IMR-90 (cell line): ENCODE results near the gene CGNL1. TPM values are rescaled to one million over a fixed set of nuclear protein-coding genes. Genes with fewer than 3 reads are reported as not detected.
A peak's percentile ranks its signal among the peaks of the same experiment; 100 is the strongest.

ENCODE experiments used
- ATAC-seq: fragments of 200-7000 bp; cut with Tn5 transposase; 2 replicates; pipeline ENCODE4 v1.9.1; 2020; ENCODE audit warnings: low read depth, mild to moderate bottlenecking, moderate library complexity
- BruUV-seq: library from RNA; stranded (reverse); fragments of 400-500 nt; replicated peaks from 2 replicates; lab custom pipeline; 2021; lab: Mats Ljungman, UMichigan
- CTCF ChIA-PET: fragments of 300-600 bp; formaldehyde crosslinking; extraction: SDS; loops from one replicate; lab custom pipeline; 2021; ENCODE audit warnings: antibody characterized with exemption; lab: Yijun Ruan, JAX
- POLR2A ChIA-PET: fragments of 300-600 bp; sonication (Branson Sonifier 250); formaldehyde crosslinking; loops from one replicate; lab custom pipeline; 2022; ENCODE audit warnings: antibody characterized with exemption; ENCODE audit not compliant: unreplicated experiment; lab: Charles Lee
- DNase-seq: peaks from one replicate; pipeline ENCODE4 v3.0.0; 2013
- H2AFZ ChIP-seq: replicated peaks from 2 replicates; pipeline ENCODE3; 2013; ENCODE audit warnings: low read length, mild to moderate bottlenecking; ENCODE audit not compliant: poor library complexity
- H2AK5ac ChIP-seq: 2 replicates; pipeline ENCODE4 v1.6.1; 2013; ENCODE audit warnings: low read depth, low read length, inconsistent platforms
- H2AK9ac ChIP-seq: replicated peaks from 2 replicates; pipeline ENCODE3; 2013; ENCODE audit warnings: mild to moderate bottlenecking, low read depth, low read length, moderate library complexity; ENCODE audit not compliant: poor library complexity
- H2BK120ac ChIP-seq: 2 replicates; pipeline ENCODE4 v1.6.1; 2013; ENCODE audit warnings: low read depth, low read length, inconsistent platforms
- H2BK15ac ChIP-seq: 3 replicates; pipeline ENCODE4 v1.6.1; 2013; ENCODE audit warnings: low read depth, low read length, inconsistent platforms
- H2BK20ac ChIP-seq: 2 replicates; pipeline ENCODE4 v1.6.1; 2013; ENCODE audit warnings: low read depth, mild to moderate bottlenecking, inconsistent platforms, low read length, moderate library complexity
- H2BK5ac ChIP-seq: 2 replicates; pipeline ENCODE4 v1.6.1; 2013; ENCODE audit warnings: mild to moderate bottlenecking, low read depth, low read length, inconsistent platforms; ENCODE audit not compliant: poor library complexity, severe bottlenecking
- H3K14ac ChIP-seq: replicated peaks from 2 replicates; pipeline ENCODE4 v1.6.1; 2013; ENCODE audit warnings: low read depth, low read length, inconsistent platforms
- H3K18ac ChIP-seq: 2 replicates; pipeline ENCODE4 v1.6.1; 2013; ENCODE audit warnings: low read depth, low read length, control low read depth
- H3K23ac ChIP-seq: 2 replicates; pipeline ENCODE4 v1.6.1; 2013; ENCODE audit warnings: low read depth, low read length, inconsistent platforms
- H3K27ac ChIP-seq: 2 replicates; pipeline ENCODE4 v1.5.1; 2013; ENCODE audit warnings: mild to moderate bottlenecking, control low read depth, low read length; ENCODE audit not compliant: insufficient read depth
- H3K27me3 ChIP-seq: 2 replicates; pipeline ENCODE4 v1.6.1; 2013; ENCODE audit warnings: low read length; ENCODE audit not compliant: control insufficient read depth, insufficient read depth
- H3K36me3 ChIP-seq: 2 replicates; pipeline ENCODE4 v1.6.1; 2013; ENCODE audit warnings: low read length, mixed read lengths; ENCODE audit not compliant: control insufficient read depth, insufficient read depth
- H3K4ac ChIP-seq: 2 replicates; pipeline ENCODE4 v1.6.1; 2013; ENCODE audit warnings: low read depth, low read length, inconsistent platforms
- H3K4me1 ChIP-seq: 2 replicates; pipeline ENCODE4 v1.6.1; 2013; ENCODE audit warnings: low read length, mixed read lengths; ENCODE audit not compliant: control insufficient read depth, insufficient read depth
- H3K4me2 ChIP-seq: 2 replicates; pipeline ENCODE4 v1.6.1; 2013; ENCODE audit warnings: low read depth, mild to moderate bottlenecking, control low read depth, low read length, moderate library complexity
- H3K4me3 ChIP-seq: 2 replicates; pipeline ENCODE4 v1.5.1; 2013; ENCODE audit warnings: low read depth, mild to moderate bottlenecking, control low read depth, low read length, moderate library complexity; ENCODE audit not compliant: insufficient read depth
- H3K56ac ChIP-seq: 2 replicates; pipeline ENCODE4 v1.6.1; 2013; ENCODE audit warnings: low read length, inconsistent platforms; ENCODE audit not compliant: insufficient read depth; ENCODE audit errors: extremely low read depth
- H3K79me1 ChIP-seq, 2 experiments: 2 replicates each; pipeline ENCODE4 v1.6.1; 2013; ENCODE audit warnings: low read length in 2 of 2, inconsistent platforms in 1 of 2, low read depth in 1 of 2
- H3K9ac ChIP-seq: 2 replicates; pipeline ENCODE4 v1.6.1; 2013; ENCODE audit warnings: low read depth, low read length, control low read depth
- H3K9me1 ChIP-seq: 2 replicates; pipeline ENCODE4 v1.6.1; 2013; ENCODE audit warnings: low read length, inconsistent platforms; ENCODE audit not compliant: insufficient read depth
- H3K9me3 ChIP-seq: 2 replicates; pipeline ENCODE4 v1.6.1; 2013; ENCODE audit warnings: low read length; ENCODE audit not compliant: control insufficient read depth, insufficient read depth
- H4K20me1 ChIP-seq: 2 replicates; pipeline ENCODE4 v1.6.1; 2013; ENCODE audit warnings: low read length, inconsistent platforms; ENCODE audit not compliant: insufficient read depth
- H4K5ac ChIP-seq: 2 replicates; pipeline ENCODE4 v1.6.1; 2013; ENCODE audit warnings: mild to moderate bottlenecking, low read depth, low read length, control low read depth
- H4K8ac ChIP-seq, 2 experiments: 2 replicates each; pipeline ENCODE4 v1.6.1; 2013; ENCODE audit warnings: low read depth in 2 of 2, low read length in 2 of 2, control low read depth in 1 of 2, inconsistent platforms in 1 of 2
- H4K91ac ChIP-seq: 2 replicates; pipeline ENCODE4 v1.6.1; 2013; ENCODE audit warnings: low read depth, low read length, inconsistent platforms; ENCODE audit not compliant: insufficient read depth
- MAFK ChIP-seq: IDR thresholded peaks from 2 replicates; pipeline ENCODE4 v1.6.1; 2012; ENCODE audit warnings: low read depth, low read length, improper control_type of control experiment
- MAZ ChIP-seq: IDR thresholded peaks from 2 replicates; pipeline ENCODE4 v1.6.1; 2012; ENCODE audit warnings: low read depth, mild to moderate bottlenecking, low read length, improper control_type of control experiment, moderate library complexity, borderline replicate concordance
- WGBS, 2 experiments: methylation state at CpG; one replicate each; pipeline versions ENCODE4 v1.1.5 to v1.1.7; 2013; ENCODE audit warnings: missing lambda C conversion rate in 2 of 2; ENCODE audit not compliant: insufficient read length in 1 of 2; ENCODE audit errors: extremely low coverage in 2 of 2; 5-methylcytosine and 5-hydroxymethylcytosine counted together
- dilution Hi-C: fragments of 300-500 bp; cut with HindIII; formaldehyde crosslinking; loops from one replicate; pipeline ENCODE4 v1.14.3; 2018; ENCODE audit warnings: low sequenced_read_pairs; ENCODE audit not compliant: unreplicated experiment
- in situ Hi-C: fragments of 300-500 bp; cut with MboI; formaldehyde crosslinking; loops from 3 replicates; pipeline ENCODE4 v1.14.3; 2019; ENCODE audit warnings: low sequenced_read_pairs, inconsistent platforms, mixed read lengths
- intact Hi-C: fragments of 100-400 bp; cut with micrococcal nuclease; formaldehyde crosslinking; loops from 2 replicates; pipeline ENCODE4 v1.10.0; 2022
- polyA plus RNA-seq, 3 experiments: library from polyadenylated mRNA; depleted of rRNA; stranded (reverse); fragments of >200 nt; gene quantifications; 2 replicates each; pipeline ENCODE4 v1.2.3, GENCODE V29; 2012; ENCODE audit warnings: low replicate concordance in 1 of 3
- total RNA-seq: library from RNA; depleted of rRNA; stranded (reverse); fragments of >200 nt; gene quantifications from 2 replicates; pipeline ENCODE4 v1.2.3, GENCODE V29; 2012

CGNL1 gene
- total and polyA plus RNA-seq, 2 of the 4 experiments (the other 2 are of a cell fraction), result 0.07 to 0.18 TPM

GRCh38 chr15:57334257-57334656, 42.0 kb upstream of the CGNL1 start:
- no peaks in the 10 kb centered on the region for H3K9me3 ChIP-seq
- WGBS, 2 experiments, result 100% methylated on average over 4 of the region's 12 CpGs; no CpG with 5 or more reads in 1 of the 2 experiments
- H3K9ac ChIP-seq, result no peak overlapping the region
- H3K4me2 ChIP-seq, result no peak overlapping the region
- H3K79me1 ChIP-seq, result no peaks in the 10 kb centered on the region
- H2BK5ac ChIP-seq, result no peak overlapping the region
- 0 out of 2 replicates have a peak, but pooled peaks have one; percentile 17 for TF ChIP-seq MAZ
- no peak for TF ChIP-seq MAFK
- intact Hi-C loops (no loop called here), dilution Hi-C loops (loop anchor here (25.0 kb wide), 1 partner anchor 203 kb away; no protein-coding TSS in a partner anchor), in situ Hi-C loops (no loop called here)
- peak overlapping the region; percentile 50; the same call in 2 of the 3 replicates for H2BK15ac ChIP-seq
- no peak overlapping the region for H3K18ac ChIP-seq
- H3K4ac ChIP-seq, result 0 out of 2 replicates have a peak overlapping the region, but pooled peaks have one; percentile 12
- ChIA-PET CTCF (interaction anchor here (1.4 kb wide), 1 partner anchor 194 kb away, joined by 5 read pairs; no protein-coding TSS in a partner anchor), POLR2A (no interaction called here)
- peak; percentile 31 for DNase-seq
- no peaks in the 10 kb centered on the region for H4K20me1 ChIP-seq
- no peak overlapping the region for H2BK120ac ChIP-seq
- H3K4me3 ChIP-seq, result no peak overlapping the region
- peaks cover 2% of the 10 kb centered on the region; the same call in 1 of the 2 replicates for H3K9me1 ChIP-seq
- H3K27me3 ChIP-seq, result no peaks in the 10 kb centered on the region
- no peak overlapping the region for H4K91ac ChIP-seq
- no peak overlapping the region for H3K56ac ChIP-seq
- H3K4me1 ChIP-seq, result peaks cover 4% of the 10 kb centered on the region
- no peak overlapping the region for H3K14ac ChIP-seq
- peak overlapping the region; percentile 71; the same call in 1 of the 2 replicates for H2AK5ac ChIP-seq
- no peak overlapping the region for H4K5ac ChIP-seq
- no peak overlapping the region for H3K27ac ChIP-seq
- H2AK9ac ChIP-seq, result peak overlapping the region; percentile 15
- 0 out of 4 replicates have a peak overlapping the region, but pooled peaks of 1 of the 2 experiments have one; percentile 30 for H4K8ac ChIP-seq
- peak overlapping the region; percentile 71 for H2AFZ ChIP-seq
- H3K23ac ChIP-seq, result no peak overlapping the region
- BruUV-seq, result no TSS peak
- peak; percentile 65 for ATAC-seq
- no peaks in the 10 kb centered on the region for H3K36me3 ChIP-seq
- H2BK20ac ChIP-seq, result no peak overlapping the region
